OCI-LY1 (cell line): Measurements from ENCODE around the gene PIGQ.

Experiments
- EZH2 ChIP-seq: fragments of 200-600 bp; sonication (generic), shearing (Covaris generic); IDR thresholded peaks from 2 replicates; pipeline ENCODE4 v1.8.0; 2017; ENCODE audit warnings: borderline replicate concordance, mixed run types, mild to moderate bottlenecking, antibody characterized with exemption, low read length, moderate library complexity, mixed read lengths
- TF ChIP-seq, protein P1 (sequence below): fragments of 200-600 bp; sonication (generic), shearing (Covaris generic); IDR thresholded peaks from 2 replicates; pipeline ENCODE4 v1.5.1; 2017; ENCODE audit warnings: mild to moderate bottlenecking, antibody characterized with exemption, low read length, moderate library complexity, mixed read lengths

DNA sequence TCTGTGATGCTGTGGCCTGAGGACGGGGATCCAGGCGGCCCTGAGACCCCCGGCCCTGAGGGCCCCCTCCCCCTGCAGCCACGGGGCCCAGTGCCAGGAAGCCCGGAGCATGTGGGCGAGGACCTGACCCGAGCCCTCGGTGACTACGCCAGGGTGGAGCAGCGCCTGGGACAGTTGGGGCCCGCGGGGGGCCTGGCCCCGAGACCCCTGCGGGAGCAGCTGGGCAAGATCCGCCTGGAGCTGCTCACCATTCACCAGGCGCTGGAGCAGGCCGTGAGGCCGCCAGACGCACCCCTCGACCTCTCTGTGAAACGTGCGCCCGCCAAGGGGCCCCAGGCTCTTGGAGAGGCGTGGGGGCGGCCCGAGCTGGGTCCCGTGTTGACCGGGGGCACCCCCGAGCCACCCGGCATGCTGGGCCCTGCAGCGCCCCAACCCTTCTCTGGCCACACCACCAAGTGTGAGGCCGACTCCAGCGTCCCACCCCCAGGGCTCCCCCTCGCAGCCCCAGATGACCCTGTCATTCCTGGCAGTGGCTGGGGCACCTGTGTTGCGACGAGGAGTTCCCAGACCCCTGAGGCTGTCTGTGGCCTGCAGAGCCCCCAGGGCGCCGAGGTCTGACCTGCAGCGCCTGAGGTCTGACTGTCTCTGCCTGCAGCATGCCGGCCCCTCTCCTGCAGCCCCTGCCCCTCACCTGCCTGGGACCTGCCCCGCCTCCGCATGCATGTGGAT, 4.9 kb upstream of the PIGQ start:
- TF ChIP-seq EZH2, result no peak
- TF ChIP-seq, protein P1, sequence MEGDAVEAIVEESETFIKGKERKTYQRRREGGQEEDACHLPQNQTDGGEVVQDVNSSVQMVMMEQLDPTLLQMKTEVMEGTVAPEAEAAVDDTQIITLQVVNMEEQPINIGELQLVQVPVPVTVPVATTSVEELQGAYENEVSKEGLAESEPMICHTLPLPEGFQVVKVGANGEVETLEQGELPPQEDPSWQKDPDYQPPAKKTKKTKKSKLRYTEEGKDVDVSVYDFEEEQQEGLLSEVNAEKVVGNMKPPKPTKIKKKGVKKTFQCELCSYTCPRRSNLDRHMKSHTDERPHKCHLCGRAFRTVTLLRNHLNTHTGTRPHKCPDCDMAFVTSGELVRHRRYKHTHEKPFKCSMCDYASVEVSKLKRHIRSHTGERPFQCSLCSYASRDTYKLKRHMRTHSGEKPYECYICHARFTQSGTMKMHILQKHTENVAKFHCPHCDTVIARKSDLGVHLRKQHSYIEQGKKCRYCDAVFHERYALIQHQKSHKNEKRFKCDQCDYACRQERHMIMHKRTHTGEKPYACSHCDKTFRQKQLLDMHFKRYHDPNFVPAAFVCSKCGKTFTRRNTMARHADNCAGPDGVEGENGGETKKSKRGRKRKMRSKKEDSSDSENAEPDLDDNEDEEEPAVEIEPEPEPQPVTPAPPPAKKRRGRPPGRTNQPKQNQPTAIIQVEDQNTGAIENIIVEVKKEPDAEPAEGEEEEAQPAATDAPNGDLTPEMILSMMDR, result no peak
